DND-41 (cell line): ENCODE results near the gene LEFTY2.
"Not testable (repeated sequence)": the region's sequence is repeated elsewhere in the genome, so short reads cannot be mapped to it uniquely, and the experiment has no call there.

Source experiments
- ATAC-seq: fragments of 200-7000 bp; cut with Tn5 transposase; 3 replicates; pipeline ENCODE4 v1.9.1; 2021; ENCODE audit warnings: low read depth; ENCODE audit not compliant: insufficient read depth
- DNase-seq: peaks from one replicate; pipeline ENCODE4 v3.0.0-alpha.2; 2020
- H2AFZ ChIP-seq: 2 replicates; pipeline ENCODE4 v1.6.0; 2012; ENCODE audit warnings: low read depth, low read length
- H3K27ac ChIP-seq: 2 replicates; pipeline ENCODE4 v1.5.1; 2012; ENCODE audit warnings: low read length, inconsistent platforms
- H3K27me3 ChIP-seq: fragments of 200-600 bp; sonication (generic); 2 replicates; pipeline ENCODE4 v1.6.0; 2012; ENCODE audit warnings: low read length, mild to moderate bottlenecking, inconsistent platforms; ENCODE audit not compliant: insufficient read depth, poor library complexity
- H3K36me3 ChIP-seq: 2 replicates; pipeline ENCODE4 v1.5.1; 2012; ENCODE audit warnings: low read length, inconsistent platforms; ENCODE audit not compliant: insufficient read depth
- H3K4me1 ChIP-seq: 2 replicates; pipeline ENCODE4 v1.5.1; 2012; ENCODE audit warnings: mild to moderate bottlenecking, low read length; ENCODE audit not compliant: insufficient read depth
- H3K4me2 ChIP-seq: 2 replicates; pipeline ENCODE4 v1.6.0; 2012; ENCODE audit warnings: mild to moderate bottlenecking, moderate library complexity, low read length, inconsistent platforms; ENCODE audit not compliant: insufficient read depth
- H3K4me3 ChIP-seq, 2 experiments: fragments of 200-600 bp in 1 of 2; shearing (Covaris generic) in 1 of 2; 2 replicates each; pipeline ENCODE4 v1.5.1; 2012 to 2016; ENCODE audit warnings: inconsistent platforms in 2 of 2, low read length in 2 of 2, mild to moderate bottlenecking in 2 of 2, low read depth in 1 of 2, moderate library complexity in 1 of 2
- H3K79me2 ChIP-seq: 2 replicates; pipeline ENCODE4 v1.6.0; 2012; ENCODE audit warnings: low read length, inconsistent platforms; ENCODE audit not compliant: insufficient read depth
- H3K9ac ChIP-seq: 2 replicates; pipeline ENCODE4 v1.6.0; 2012; ENCODE audit warnings: low read depth, mild to moderate bottlenecking, inconsistent platforms, low read length, moderate library complexity
- H3K9me3 ChIP-seq: 2 replicates; pipeline ENCODE4 v1.5.1; 2012; ENCODE audit warnings: low read length, moderate library complexity, mild to moderate bottlenecking, inconsistent platforms; ENCODE audit not compliant: insufficient read depth, severe bottlenecking
- H4K20me1 ChIP-seq: 2 replicates; pipeline ENCODE4 v1.6.0; 2012; ENCODE audit warnings: low read length; ENCODE audit not compliant: insufficient read depth
- EZH2 ChIP-seq: IDR thresholded peaks from 3 replicates; pipeline ENCODE4 v1.6.1; 2012; ENCODE audit warnings: borderline replicate concordance, low read depth, mild to moderate bottlenecking, moderate library complexity, low read length, inconsistent platforms; ENCODE audit not compliant: severe bottlenecking
- TF ChIP-seq, protein P1 (sequence below): IDR thresholded peaks from 2 replicates; pipeline ENCODE4 v1.5.1; 2012; ENCODE audit warnings: borderline replicate concordance, low read length, moderate library complexity, mild to moderate bottlenecking; ENCODE audit not compliant: poor library complexity, severe bottlenecking; ENCODE audit errors: extremely low read depth

The LEFTY2 gene

DNA sequence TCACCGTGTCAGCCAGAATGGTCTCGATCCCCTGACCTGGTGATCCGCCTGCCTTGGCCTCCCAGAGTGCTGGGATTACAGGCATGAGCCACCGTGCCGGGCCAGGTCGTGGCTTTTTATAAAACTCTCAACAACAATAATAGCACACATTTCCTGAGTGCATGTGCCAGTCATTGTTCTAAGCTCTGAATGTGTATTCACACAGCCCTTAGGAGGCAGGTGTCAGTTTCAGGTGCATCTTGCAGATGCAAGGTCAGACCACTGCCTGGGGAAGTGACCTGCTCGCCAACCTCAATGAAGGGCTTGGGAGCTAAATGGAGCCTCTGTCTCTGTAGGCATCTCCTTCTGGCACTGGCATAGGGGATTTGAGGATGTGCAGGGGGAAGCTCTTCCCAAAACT is 1.6 kb upstream of the LEFTY2 start:
- Histone ChIP-seq H2AFZ (no peak overlapping the region), H3K36me3 (no peaks in the 10 kb centered on the region), H3K27ac (no peak overlapping the region), H4K20me1 (no peaks in the 10 kb centered on the region), H3K9ac (no peak overlapping the region), H3K27me3 (no peaks in the 10 kb centered on the region), H3K4me3 (no peak overlapping the region), H3K79me2 (no peaks in the 10 kb centered on the region), H3K4me1 (no peaks in the 10 kb centered on the region), H3K4me2 (no peak overlapping the region), H3K9me3 (no peaks in the 10 kb centered on the region)
- ATAC-seq (no peak), DNase-seq (no peak)
- TF ChIP-seq, protein P1, sequence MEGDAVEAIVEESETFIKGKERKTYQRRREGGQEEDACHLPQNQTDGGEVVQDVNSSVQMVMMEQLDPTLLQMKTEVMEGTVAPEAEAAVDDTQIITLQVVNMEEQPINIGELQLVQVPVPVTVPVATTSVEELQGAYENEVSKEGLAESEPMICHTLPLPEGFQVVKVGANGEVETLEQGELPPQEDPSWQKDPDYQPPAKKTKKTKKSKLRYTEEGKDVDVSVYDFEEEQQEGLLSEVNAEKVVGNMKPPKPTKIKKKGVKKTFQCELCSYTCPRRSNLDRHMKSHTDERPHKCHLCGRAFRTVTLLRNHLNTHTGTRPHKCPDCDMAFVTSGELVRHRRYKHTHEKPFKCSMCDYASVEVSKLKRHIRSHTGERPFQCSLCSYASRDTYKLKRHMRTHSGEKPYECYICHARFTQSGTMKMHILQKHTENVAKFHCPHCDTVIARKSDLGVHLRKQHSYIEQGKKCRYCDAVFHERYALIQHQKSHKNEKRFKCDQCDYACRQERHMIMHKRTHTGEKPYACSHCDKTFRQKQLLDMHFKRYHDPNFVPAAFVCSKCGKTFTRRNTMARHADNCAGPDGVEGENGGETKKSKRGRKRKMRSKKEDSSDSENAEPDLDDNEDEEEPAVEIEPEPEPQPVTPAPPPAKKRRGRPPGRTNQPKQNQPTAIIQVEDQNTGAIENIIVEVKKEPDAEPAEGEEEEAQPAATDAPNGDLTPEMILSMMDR = no peak
- TF ChIP-seq EZH2 = no peak

DNA sequence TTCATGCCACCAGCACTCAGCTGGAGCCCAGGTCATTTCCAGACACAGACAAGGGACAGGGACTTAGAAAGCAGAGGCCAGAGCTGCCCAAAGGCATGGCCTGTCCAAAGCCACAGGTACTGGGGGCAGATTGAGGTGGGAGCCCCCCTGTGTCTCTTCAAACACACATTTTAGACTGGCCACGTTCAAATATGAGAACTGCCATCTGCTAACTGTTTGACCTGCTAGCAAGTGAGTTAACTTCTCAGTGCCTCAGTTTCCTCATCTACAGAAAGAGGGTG is 862 bp upstream of the LEFTY2 start:
- H3K4me2 ChIP-seq = no peak overlapping the region

DNA sequence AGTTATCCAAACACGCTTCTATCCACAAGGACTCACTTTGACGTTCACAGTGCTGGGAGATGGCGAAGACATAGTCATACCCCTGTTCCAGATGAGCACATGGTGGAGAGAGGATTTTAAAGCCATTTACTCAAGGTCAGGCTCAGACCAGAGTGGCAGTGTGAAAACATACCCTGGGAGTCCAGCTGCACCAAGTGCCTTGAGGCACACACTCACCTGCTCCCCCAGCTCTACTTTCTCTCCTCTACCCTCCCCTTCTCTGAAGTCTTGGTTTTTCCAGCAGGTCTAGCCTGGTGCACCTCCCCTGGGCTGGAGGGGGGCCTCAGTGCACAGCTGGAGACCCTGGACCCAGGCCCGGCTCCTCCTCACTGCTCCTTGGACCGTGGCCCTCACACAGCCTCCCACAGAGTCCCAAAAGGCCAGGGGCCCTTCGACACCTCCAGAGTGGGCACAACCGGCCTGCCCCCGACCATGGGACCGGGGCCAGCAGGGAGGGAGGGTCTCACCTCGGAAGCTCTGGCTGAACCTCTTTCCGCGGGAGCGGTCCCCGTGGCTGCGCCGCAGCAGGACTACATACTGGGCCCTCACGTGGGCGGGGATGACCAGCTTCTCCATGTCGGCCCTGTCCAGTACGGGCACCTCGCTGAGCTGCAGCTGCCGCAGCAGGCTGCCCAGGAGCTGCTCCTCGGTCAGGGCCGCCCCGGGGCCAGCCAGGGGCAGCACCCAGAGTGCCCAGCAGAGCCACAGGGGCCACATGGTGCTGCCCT is 452 bp downstream of the LEFTY2 start:
- Histone ChIP-seq H3K4me2 (no peak overlapping the region), H4K20me1 (no peaks in the 10 kb centered on the region), H3K27me3 (no peaks in the 10 kb centered on the region), H3K79me2 (no peaks in the 10 kb centered on the region), H3K4me3 (no peak overlapping the region), H3K27ac (no peak overlapping the region), H3K36me3 (no peaks in the 10 kb centered on the region), H2AFZ (no peak overlapping the region), H3K4me1 (no peaks in the 10 kb centered on the region), H3K9me3 (no peaks in the 10 kb centered on the region), H3K9ac (no peak overlapping the region)
- DNase-seq (no peak), ATAC-seq (no peak)
- no peak for TF ChIP-seq EZH2
- TF ChIP-seq, protein P1 = no peak

More for the DNA sequence above, 862 bp upstream of the LEFTY2 start:
- H3K27me3 ChIP-seq = no peaks in the 10 kb centered on the region
- no peak overlapping the region for H3K27ac ChIP-seq
- DNase-seq = no peak
- no peak for ATAC-seq
- no peaks in the 10 kb centered on the region for H3K9me3 ChIP-seq
- TF ChIP-seq, protein P1 = no peak
- no peak for TF ChIP-seq EZH2
- no peaks in the 10 kb centered on the region for H3K4me1 ChIP-seq
- H2AFZ ChIP-seq = no peak overlapping the region
- H3K4me3 ChIP-seq = no peak overlapping the region
- no peaks in the 10 kb centered on the region for H3K36me3 ChIP-seq
- H4K20me1 ChIP-seq = no peaks in the 10 kb centered on the region
- H3K79me2 ChIP-seq = no peaks in the 10 kb centered on the region
- H3K9ac ChIP-seq = no peak overlapping the region

DNA sequence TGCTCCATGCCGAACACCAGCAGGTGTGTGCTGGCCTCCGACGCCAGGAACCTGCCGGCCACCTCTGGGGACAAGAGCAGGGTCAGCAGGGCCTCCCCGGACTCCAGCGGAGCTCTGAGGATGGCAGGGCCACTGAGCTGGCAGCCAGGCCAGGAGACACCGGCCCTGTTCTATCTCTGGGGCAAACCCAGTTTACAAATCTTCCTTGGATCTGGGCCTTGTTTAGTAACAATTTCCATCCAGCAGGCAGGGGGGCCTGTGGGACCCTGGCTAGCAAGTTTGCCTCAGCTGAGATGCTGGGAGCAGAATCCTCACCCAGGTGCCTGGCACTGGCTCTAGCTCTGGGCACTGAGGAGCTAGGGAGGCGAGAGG is 1.1 kb downstream of the LEFTY2 start:
- not testable (repeated sequence) for ATAC-seq

DNA sequence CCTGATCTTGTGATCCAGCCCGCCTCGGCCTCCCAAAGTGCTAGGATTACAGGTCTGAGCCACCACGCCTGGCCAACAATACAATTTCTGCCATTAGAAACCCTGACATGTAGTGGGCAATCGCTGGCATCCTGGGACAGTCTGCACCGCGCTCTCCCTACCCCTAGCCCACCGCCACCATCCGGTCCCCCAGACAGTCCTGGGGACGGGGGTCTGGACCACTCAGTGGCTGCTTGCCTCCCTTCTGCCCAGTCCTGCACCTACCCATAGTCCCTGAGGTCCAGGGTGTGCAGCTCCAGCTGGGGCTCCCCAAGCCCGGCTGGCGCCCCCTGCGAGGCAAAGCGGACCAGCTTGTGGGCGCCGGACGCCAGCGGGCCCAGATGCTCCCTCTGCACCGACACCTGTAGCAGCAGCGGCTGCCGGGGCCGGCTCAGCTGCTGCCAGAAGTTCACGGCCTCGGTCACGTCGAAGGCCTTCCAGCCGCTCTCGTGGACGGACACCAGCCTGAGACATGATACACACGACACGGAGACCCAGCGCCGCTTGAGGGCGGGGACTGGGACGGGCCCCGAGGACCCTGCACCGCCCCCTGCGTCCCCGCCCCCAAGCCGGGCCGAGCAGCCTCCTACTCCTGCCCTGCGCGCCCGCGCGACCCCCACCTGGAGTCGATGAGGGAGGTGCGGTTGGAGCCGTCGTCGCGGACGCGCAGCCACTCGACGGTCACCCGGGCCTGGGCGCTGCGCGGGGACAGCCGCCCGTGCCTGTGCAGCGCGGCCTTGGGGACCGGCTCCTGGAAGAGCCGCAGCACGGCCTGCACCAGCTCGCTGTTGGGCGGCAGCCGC is 1.7 kb downstream of the LEFTY2 start:
- not testable (repeated sequence) for H3K36me3 ChIP-seq, H2AFZ ChIP-seq, H3K27ac ChIP-seq, H3K4me2 ChIP-seq, H3K9ac ChIP-seq, H3K4me3 ChIP-seq, H3K4me1 ChIP-seq, ATAC-seq, H3K27me3 ChIP-seq, DNase-seq, H4K20me1 ChIP-seq, H3K9me3 ChIP-seq, H3K79me2 ChIP-seq

More for the DNA sequence above, 1.1 kb downstream of the LEFTY2 start:
- H3K27ac ChIP-seq, H3K4me3 ChIP-seq, H3K27me3 ChIP-seq, H3K79me2 ChIP-seq, H3K4me1 ChIP-seq, H2AFZ ChIP-seq, H3K36me3 ChIP-seq, H4K20me1 ChIP-seq, H3K9me3 ChIP-seq, H3K9ac ChIP-seq, DNase-seq, H3K4me2 ChIP-seq: not testable (repeated sequence)
